ENCODE results near the gene GPR55.

GPR55 gene

DNA sequence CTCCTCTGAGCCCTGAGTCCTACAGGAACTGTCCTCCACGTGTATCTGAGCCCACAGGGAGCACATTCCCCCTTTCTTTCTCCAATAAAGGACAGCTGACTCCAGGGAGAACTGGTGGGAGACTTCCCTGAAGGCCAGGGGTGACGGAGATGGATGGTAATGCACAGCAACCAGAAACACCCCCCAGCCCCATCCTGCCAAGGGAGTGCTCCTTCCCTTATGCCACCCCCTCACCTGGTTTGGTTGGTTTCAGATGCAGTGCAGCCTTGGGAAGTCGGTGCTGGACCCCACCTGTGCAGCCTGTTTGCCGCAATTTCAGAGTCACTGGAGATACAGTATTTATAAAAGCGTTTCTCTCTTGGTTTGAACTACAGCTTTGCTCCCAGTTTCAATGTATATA lies 24.0 kb downstream of the GPR55 start:
- H3K36me3 ChIP-seq (ENCODE audit: control insufficient read depth in 1 of 2, insufficient read depth in 2 of 2, low read length in 2 of 2): no peaks in the 10 kb centered on the region
- no peak overlapping the region for H3K27ac ChIP-seq (ENCODE audit: low read length)
- H3K4me1 ChIP-seq (ENCODE audit: control insufficient read depth in 1 of 2, insufficient read depth in 2 of 2, low read length in 2 of 2): no peaks in the 10 kb centered on the region
- no peak overlapping the region for H3K4me3 ChIP-seq (ENCODE audit: low read depth in 1 of 2, low read length in 2 of 2)
- H3K27me3 ChIP-seq (ENCODE audit: low read depth, low read length): peaks cover 3% of the 10 kb centered on the region
- H3K9me3 ChIP-seq (ENCODE audit: control insufficient read depth in 1 of 2, low read length in 2 of 2): no peaks in the 10 kb centered on the region

DNA sequence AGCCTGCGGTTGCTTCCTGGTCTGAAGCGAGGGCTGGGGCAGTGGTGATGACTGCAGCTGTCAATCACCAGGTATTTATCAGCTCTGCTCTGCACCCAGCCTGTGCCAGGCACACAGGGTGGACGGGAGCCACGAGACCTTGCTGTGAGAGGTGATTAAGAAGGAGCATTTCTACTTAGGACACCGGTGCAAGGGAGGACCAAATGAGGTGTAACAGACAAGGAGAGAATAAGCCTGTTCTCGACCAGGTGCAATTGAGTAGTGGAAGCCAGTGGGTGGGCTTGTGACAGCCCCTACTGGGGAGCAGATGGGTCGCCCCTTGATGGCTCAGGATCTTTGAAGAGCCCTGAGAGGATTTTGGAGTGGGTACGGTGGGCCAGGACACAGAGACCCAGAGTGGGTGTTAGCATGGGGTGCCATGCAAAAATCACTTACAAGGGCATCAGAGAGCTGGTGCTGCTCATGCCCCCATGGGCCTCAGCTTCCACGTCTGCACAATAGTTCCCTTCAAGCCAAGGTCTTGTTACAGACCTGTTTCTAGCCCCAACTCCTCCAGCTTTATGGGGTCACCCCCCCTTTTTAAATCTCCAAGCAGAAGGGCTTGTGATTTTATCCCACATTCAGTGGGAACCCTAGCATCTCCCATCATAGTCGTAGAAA lies 24.6 kb downstream of the GPR55 start:
- Histone ChIP-seq H3K9me3 (ENCODE audit: control insufficient read depth in 1 of 2, low read length in 2 of 2) (no peaks in the 10 kb centered on the region), H3K27me3 (ENCODE audit: low read depth, low read length) (peaks cover 3% of the 10 kb centered on the region), H3K4me3 (ENCODE audit: low read depth in 1 of 2, low read length in 2 of 2) (no peak overlapping the region), H3K36me3 (ENCODE audit: control insufficient read depth in 1 of 2, insufficient read depth in 2 of 2, low read length in 2 of 2) (no peaks in the 10 kb centered on the region), H3K27ac (ENCODE audit: low read length) (no peak overlapping the region), H3K4me1 (ENCODE audit: control insufficient read depth in 1 of 2, insufficient read depth in 2 of 2, low read length in 2 of 2) (no peaks in the 10 kb centered on the region)

DNA sequence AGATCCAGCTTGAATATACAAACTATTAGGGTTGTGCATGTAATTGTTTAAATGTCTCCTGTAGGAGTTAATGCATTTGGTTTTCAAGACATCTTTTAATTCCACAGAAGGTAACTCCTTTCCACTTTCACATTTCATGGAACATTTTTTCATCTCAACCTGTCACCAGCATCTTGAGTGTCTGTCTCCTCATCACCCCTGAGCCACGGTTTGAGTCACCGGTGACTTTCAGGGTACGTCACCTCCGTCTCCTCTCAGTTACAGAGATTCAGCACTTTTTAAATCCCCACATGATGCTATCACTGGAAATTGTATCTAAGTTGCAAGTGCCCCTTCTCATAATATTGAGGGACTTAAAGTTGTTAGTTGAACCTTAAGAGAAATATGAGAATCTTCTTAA lies 25.3 kb downstream of the GPR55 start:
- H3K36me3 ChIP-seq (ENCODE audit: control insufficient read depth in 1 of 2, insufficient read depth in 2 of 2, low read length in 2 of 2): no peaks in the 10 kb centered on the region

DNA sequence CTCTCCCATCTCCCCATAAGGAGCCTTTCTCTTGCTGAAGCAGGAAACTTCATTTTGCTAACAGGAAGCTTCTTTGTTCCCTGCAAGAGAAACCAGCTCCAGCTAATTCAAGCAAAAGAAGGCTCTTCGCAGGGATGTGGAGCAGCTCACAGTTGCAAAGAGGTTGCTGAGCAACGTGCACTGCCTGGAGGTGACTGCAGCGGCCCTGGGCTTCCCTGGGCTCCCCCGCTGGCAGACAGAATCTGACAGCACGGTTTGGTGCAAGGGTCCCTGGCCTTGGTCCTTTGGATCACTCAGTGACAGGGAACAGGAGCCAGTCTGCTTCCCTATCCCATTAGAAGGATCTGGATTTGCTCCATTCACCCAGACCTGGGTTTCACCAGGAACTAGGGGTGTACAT lies 25.8 kb downstream of the GPR55 start:
- Histone ChIP-seq H3K4me1 (ENCODE audit: control insufficient read depth in 1 of 2, insufficient read depth in 2 of 2, low read length in 2 of 2) (peaks cover 0 to 4% of the 10 kb centered on the region in 2 donors), H3K36me3 (ENCODE audit: control insufficient read depth in 1 of 2, insufficient read depth in 2 of 2, low read length in 2 of 2) (no peaks in the 10 kb centered on the region), H3K4me3 (ENCODE audit: low read depth in 1 of 2, low read length in 2 of 2) (no peak overlapping the region), H3K27ac (ENCODE audit: low read length) (no peak overlapping the region), H3K27me3 (ENCODE audit: low read depth, low read length) (peaks cover 3% of the 10 kb centered on the region), H3K9me3 (ENCODE audit: control insufficient read depth in 1 of 2, low read length in 2 of 2) (no peaks in the 10 kb centered on the region)

More for the DNA sequence above, 25.3 kb downstream of the GPR55 start:
- H3K4me1 ChIP-seq (ENCODE audit: control insufficient read depth in 1 of 2, insufficient read depth in 2 of 2, low read length in 2 of 2): no peaks in the 10 kb centered on the region
- H3K4me3 ChIP-seq (ENCODE audit: low read depth in 1 of 2, low read length in 2 of 2): no peak overlapping the region
- H3K27me3 ChIP-seq (ENCODE audit: low read depth, low read length): peaks cover 3% of the 10 kb centered on the region
- H3K27ac ChIP-seq (ENCODE audit: low read length): no peak overlapping the region
- H3K9me3 ChIP-seq (ENCODE audit: control insufficient read depth in 1 of 2, low read length in 2 of 2): no peaks in the 10 kb centered on the region

DNA sequence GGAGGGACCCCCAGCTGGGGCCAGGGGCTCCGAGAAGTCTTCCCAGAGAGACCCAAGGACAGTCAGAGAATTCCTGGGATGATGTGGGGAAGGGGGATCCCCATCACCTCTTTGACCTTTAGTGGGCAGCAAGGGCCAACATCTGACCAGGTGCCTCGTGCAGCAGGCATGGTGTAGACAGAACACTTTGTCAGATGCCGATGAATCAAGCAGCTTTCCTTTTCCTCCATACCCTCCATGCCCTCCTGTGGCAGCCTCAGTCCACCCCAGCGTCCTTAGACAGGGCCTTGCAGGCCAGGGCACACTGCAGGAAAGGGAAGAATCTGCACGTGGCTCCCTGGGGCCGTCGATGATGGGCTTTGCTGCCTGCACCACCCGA lies 26.3 kb downstream of the GPR55 start:
- Histone ChIP-seq H3K36me3 (ENCODE audit: control insufficient read depth in 1 of 2, insufficient read depth in 2 of 2, low read length in 2 of 2) (no peaks in the 10 kb centered on the region), H3K27ac (ENCODE audit: low read length) (no peak overlapping the region), H3K9me3 (ENCODE audit: control insufficient read depth in 1 of 2, low read length in 2 of 2) (no peaks in the 10 kb centered on the region), H3K4me3 (ENCODE audit: low read depth in 1 of 2, low read length in 2 of 2) (no peak overlapping the region), H3K27me3 (ENCODE audit: low read depth, low read length) (peaks cover 3% of the 10 kb centered on the region), H3K4me1 (ENCODE audit: control insufficient read depth in 1 of 2, insufficient read depth in 2 of 2, low read length in 2 of 2) (peaks cover 0 to 4% of the 10 kb centered on the region in 2 donors)

DNA sequence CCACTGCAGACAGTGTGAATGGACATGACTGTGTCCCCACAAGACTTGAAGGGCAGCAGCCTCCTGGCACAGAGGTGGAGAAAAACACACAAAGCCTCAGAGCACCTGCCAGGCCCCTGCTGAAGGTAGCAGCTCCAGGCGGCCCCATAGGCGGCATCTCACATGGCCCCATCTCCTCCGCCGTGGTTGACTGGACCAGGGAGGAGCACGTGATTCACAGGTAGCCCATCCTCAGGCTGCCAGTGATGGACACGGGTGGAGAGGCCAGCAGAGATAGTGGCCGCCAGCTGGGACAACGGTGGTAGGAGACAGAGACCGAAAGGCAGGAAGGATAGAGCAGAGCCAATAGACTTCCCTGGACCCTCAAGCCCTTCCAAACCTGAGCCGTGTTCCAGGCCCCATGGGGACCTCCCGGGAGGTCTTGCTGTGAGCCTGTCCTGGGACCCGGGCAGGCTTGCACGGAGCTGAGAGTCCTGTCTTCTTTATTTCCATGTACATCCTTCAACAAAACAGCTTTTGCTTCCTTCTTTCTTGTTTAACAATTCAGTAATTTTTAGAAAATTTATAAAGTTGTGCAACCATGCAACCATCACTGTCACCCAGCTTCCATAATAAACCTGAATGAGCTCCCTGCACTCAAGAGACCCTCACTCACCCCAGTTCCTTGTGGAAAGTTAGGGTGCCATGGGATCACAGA lies 26.9 kb downstream of the GPR55 start:
- no peaks in the 10 kb centered on the region for H3K9me3 ChIP-seq (ENCODE audit: control insufficient read depth in 1 of 2, low read length in 2 of 2)
- H3K27ac ChIP-seq (ENCODE audit: low read length): no peak overlapping the region
- H3K27me3 ChIP-seq (ENCODE audit: low read depth, low read length): peaks cover 3% of the 10 kb centered on the region
- H3K36me3 ChIP-seq (ENCODE audit: control insufficient read depth in 1 of 2, insufficient read depth in 2 of 2, low read length in 2 of 2): no peaks in the 10 kb centered on the region
- peaks cover 0 to 4% of the 10 kb centered on the region in 2 donors for H3K4me1 ChIP-seq (ENCODE audit: control insufficient read depth in 1 of 2, insufficient read depth in 2 of 2, low read length in 2 of 2)
- no peak overlapping the region for H3K4me3 ChIP-seq (ENCODE audit: low read depth in 1 of 2, low read length in 2 of 2)

DNA sequence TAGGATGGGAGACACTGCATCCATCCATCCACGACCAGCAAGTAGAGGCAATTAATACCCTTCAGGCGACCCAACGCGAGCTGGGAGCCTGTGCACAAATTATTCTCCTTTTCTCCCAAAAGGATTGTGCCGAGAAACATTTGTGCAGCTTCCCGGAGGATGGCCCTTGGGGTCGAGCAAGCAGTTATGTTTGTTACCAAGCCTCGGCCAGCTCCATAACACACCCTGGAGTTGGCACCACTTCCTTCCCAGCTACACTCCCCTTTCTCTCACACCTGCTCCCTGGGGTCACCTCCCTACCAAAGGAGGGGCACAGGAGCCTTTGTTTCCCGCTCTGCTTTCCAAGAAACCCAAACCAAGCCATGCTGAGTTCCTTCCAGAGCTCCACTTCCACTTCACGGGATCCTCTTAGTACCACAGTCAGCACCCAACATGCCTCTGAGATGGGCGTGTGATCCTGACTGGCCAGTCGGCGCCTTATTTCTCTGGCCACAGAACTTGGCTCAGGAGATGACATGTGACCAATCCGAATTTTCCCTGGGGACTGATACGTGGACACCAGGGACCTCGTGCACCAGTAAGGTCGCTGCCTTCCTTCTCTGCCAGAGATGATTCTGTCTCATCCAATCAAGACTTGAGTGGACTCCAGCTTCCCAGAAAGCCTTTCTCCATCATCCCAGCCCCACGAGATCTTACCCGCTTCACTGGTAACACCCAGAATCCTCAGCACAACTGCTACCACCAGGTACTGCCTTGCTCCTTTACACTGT lies 28.5 kb downstream of the GPR55 start:
- peaks cover 0 to 4% of the 10 kb centered on the region in 2 donors for H3K4me1 ChIP-seq (ENCODE audit: control insufficient read depth in 1 of 2, insufficient read depth in 2 of 2, low read length in 2 of 2)
- H3K27ac ChIP-seq (ENCODE audit: low read length): no peak overlapping the region
- H3K9me3 ChIP-seq (ENCODE audit: control insufficient read depth in 1 of 2, low read length in 2 of 2): peaks cover 0 to 3% of the 10 kb centered on the region in 2 donors
- peaks cover 3% of the 10 kb centered on the region for H3K27me3 ChIP-seq (ENCODE audit: low read depth, low read length)
- H3K4me3 ChIP-seq (ENCODE audit: low read depth in 1 of 2, low read length in 2 of 2): no peak overlapping the region
- H3K36me3 ChIP-seq (ENCODE audit: control insufficient read depth in 1 of 2, insufficient read depth in 2 of 2, low read length in 2 of 2): no peaks in the 10 kb centered on the region

DNA sequence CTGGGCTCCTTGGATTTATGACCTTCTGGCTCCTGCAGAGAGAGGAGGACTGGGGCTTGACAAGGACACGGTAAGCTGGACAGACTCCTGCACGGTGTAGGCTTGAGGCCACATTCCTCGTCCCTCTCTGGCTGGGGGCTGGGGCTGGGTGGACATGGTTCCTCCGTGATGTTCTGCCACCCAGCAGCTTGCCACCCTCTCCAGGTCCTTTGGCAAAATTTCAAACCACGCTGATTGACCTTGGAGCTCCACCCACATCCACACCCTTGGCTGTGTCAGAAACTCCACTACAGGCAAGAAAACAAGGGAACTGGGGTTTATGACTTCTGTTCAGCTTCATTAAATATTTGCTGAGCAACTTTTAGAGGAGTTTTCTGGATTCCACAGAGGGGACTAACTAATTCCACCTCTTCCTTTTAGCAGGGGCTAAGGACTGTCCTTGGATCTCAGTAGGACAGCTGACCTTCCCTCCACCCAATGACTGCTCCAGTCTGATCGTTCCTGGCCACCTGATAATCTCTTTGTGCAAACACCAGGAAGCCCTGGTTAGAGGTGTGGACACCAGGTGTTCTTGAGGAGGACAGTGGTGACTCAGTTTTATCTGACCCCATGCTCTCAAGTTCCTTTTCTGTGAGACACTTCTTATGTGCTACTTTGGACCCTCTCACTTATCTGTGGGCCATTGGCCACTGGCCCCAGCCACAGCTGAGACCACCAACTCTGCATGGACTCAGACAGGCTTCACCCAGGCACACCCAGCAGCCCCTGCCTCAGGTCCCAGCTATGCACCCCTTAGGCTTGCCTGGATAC lies 29.3 kb downstream of the GPR55 start:
- H3K4me1 ChIP-seq (ENCODE audit: control insufficient read depth in 1 of 2, insufficient read depth in 2 of 2, low read length in 2 of 2): peaks cover 0 to 4% of the 10 kb centered on the region in 2 donors
- H3K4me3 ChIP-seq (ENCODE audit: low read depth in 1 of 2, low read length in 2 of 2): no peak overlapping the region
- peaks cover 3% of the 10 kb centered on the region for H3K27me3 ChIP-seq (ENCODE audit: low read depth, low read length)
- H3K9me3 ChIP-seq (ENCODE audit: control insufficient read depth in 1 of 2, low read length in 2 of 2): peaks cover 0 to 3% of the 10 kb centered on the region in 2 donors
- H3K36me3 ChIP-seq (ENCODE audit: control insufficient read depth in 1 of 2, insufficient read depth in 2 of 2, low read length in 2 of 2): no peaks in the 10 kb centered on the region
- H3K27ac ChIP-seq (ENCODE audit: low read length): no peak overlapping the region

DNA sequence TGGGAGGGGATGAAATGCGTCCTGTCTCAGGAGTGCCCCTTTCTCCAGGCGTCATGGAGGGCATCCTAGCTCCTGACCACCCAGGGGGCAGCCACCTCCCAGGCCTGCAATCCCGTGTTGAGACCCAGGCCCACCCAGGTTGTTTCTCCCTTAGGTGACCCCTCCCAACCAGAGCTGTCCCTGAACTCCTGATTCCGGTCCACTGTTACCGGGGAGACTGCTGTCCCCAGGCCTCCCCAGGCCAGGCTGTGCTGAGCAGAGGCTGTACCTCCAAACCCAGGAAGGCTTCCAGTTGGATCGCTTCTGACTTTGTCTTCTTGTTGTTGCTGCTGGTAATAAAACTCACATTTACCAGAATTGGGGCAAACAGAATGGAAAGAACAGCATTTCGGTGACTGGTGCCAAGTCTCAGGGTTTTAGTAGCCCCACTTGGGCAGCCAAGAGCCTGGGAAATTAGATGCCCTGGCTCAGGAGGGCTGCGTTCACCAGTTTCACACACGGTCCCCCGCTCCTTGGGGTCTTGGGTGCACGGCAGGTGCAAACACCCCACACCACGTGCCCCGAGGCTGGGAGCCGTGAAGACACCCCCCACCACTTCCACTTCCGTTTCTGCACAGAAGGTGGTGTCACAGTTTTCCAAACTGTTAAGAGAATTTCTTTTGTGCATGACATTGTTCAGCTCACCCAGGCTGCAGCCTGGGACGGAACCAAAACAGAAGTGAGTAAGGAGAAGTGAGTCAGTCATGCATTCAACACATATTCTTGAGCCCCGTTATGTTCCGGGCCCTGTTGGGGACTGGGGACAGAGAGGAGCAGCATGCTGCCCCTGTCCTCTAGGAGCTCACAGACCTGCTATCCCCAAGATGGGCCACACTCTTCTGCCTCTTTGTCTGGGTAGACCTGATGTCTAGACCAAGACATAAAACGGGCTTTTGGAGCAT lies 30.9 kb downstream of the GPR55 start:
- no peak overlapping the region for H3K4me3 ChIP-seq (ENCODE audit: low read depth in 1 of 2, low read length in 2 of 2)
- no peaks in the 10 kb centered on the region for H3K36me3 ChIP-seq (ENCODE audit: control insufficient read depth in 1 of 2, insufficient read depth in 2 of 2, low read length in 2 of 2)
- peaks cover 0 to 3% of the 10 kb centered on the region in 2 donors for H3K9me3 ChIP-seq (ENCODE audit: control insufficient read depth in 1 of 2, low read length in 2 of 2)
- no peaks in the 10 kb centered on the region for H3K27me3 ChIP-seq (ENCODE audit: low read depth, low read length)
- H3K27ac ChIP-seq (ENCODE audit: low read length): no peak overlapping the region
- H3K4me1 ChIP-seq (ENCODE audit: control insufficient read depth in 1 of 2, insufficient read depth in 2 of 2, low read length in 2 of 2): peaks cover 0 to 4% of the 10 kb centered on the region in 2 donors

DNA sequence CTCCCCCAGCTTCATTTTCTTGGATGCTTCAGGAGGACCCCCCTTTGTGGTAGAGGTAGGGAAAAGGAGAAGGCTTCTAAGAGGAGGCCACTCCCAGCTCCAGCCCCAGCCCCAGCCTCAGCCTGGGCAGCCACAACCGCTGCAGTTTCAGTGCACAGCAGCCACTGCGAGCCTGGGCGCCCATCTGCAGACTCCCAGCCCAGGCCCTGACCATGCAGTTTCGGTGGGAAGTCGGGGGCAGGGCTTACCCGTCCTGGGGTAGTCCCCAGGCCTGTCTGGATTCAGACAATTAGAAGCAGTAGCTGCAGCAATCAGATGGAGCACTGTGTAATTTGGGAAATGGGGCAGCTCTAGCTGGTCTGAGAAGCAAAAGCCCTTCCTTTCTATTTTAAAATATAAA lies 31.7 kb downstream of the GPR55 start:
- H3K4me3 ChIP-seq (ENCODE audit: low read depth in 1 of 2, low read length in 2 of 2): no peak overlapping the region
- H3K27ac ChIP-seq (ENCODE audit: low read length): no peak overlapping the region
- H3K9me3 ChIP-seq (ENCODE audit: control insufficient read depth in 1 of 2, low read length in 2 of 2): peaks cover 0 to 3% of the 10 kb centered on the region in 2 donors
- H3K27me3 ChIP-seq (ENCODE audit: low read depth, low read length): no peaks in the 10 kb centered on the region
- peaks cover 0 to 4% of the 10 kb centered on the region in 2 donors for H3K4me1 ChIP-seq (ENCODE audit: control insufficient read depth in 1 of 2, insufficient read depth in 2 of 2, low read length in 2 of 2)
- no peaks in the 10 kb centered on the region for H3K36me3 ChIP-seq (ENCODE audit: control insufficient read depth in 1 of 2, insufficient read depth in 2 of 2, low read length in 2 of 2)
